SK-N-SH (cell line): ENCODE measurements around the gene CCDC88C. TPM values are rescaled to one million over a fixed set of nuclear protein-coding genes. Genes with fewer than 3 reads are reported as not detected.

Source experiments
- CTCF ChIA-PET: fragments of 300-600, 350-600 bp; formaldehyde crosslinking; extraction: SDS; loops from one replicate; lab custom pipeline; 2021; lab: Yijun Ruan, JAX
- POLR2A ChIA-PET: fragments of 350-600 bp; sonication (Branson Sonifier 250); formaldehyde crosslinking; extraction: SDS; loops from one replicate; lab custom pipeline; 2020; ENCODE audit warnings: antibody characterized with exemption, inconsistent platforms; lab: Yijun Ruan, JAX
- DNase-seq: peaks from one replicate; pipeline ENCODE4 v3.0.0; 2012
- H2AFZ ChIP-seq: fragments of 200-600 bp; sonication (generic); 2 replicates; pipeline ENCODE4 v1.8.1; 2016; ENCODE audit warnings: antibody characterized with exemption, mild to moderate bottlenecking, low read depth
- H3F3A ChIP-seq: fragments of 200-600 bp; sonication (generic); replicated peaks from 2 replicates; pipeline ENCODE3; 2016; ENCODE audit warnings: antibody characterized with exemption, mild to moderate bottlenecking; ENCODE audit not compliant: insufficient read depth
- H3K27ac ChIP-seq, 2 experiments: fragments of 200-500 bp in 1 of 2; fragments of 200-600 bp in 1 of 2; sonication (Bioruptor generic) in 1 of 2; sonication (generic), shearing (Covaris generic) in 1 of 2; 2 replicates each; pipeline versions ENCODE4 v1.5.1 to v1.6.1; 2014 to 2016; ENCODE audit warnings: low read depth in 2 of 2, inconsistent platforms in 1 of 2, low read length in 1 of 2, mild to moderate bottlenecking in 1 of 2, mixed read lengths in 1 of 2
- H3K27me3 ChIP-seq: fragments of 200-600 bp; sonication (generic), shearing (Covaris generic); 2 replicates; pipeline ENCODE4 v1.6.1; 2016; ENCODE audit warnings: mixed run types; ENCODE audit not compliant: insufficient read depth
- H3K36me3 ChIP-seq, 2 experiments: fragments of 200-500 bp in 1 of 2; fragments of 200-600 bp in 1 of 2; sonication (Bioruptor generic) in 1 of 2; sonication (generic) in 1 of 2; replicated peaks in 1 of 2; 2 replicates each; pipeline versions ENCODE3 to v1.5.1; 2014 to 2016; ENCODE audit warnings: low read length in 1 of 2, mild to moderate bottlenecking in 1 of 2; ENCODE audit not compliant: insufficient read depth in 2 of 2, control insufficient read depth in 1 of 2
- H3K4me1 ChIP-seq, 2 experiments: fragments of 200-500 bp in 1 of 2; fragments of 200-600 bp in 1 of 2; sonication (Bioruptor generic) in 1 of 2; sonication (generic), shearing (Covaris generic) in 1 of 2; 2 replicates each; pipeline versions ENCODE4 v1.5.1 to v1.6.1; 2014 to 2016; ENCODE audit warnings: low read depth in 1 of 2, low read length in 1 of 2, mixed run types in 1 of 2; ENCODE audit not compliant: insufficient read depth in 2 of 2, control insufficient read depth in 1 of 2
- H3K4me2 ChIP-seq: fragments of 200-600 bp; sonication (generic), shearing (Covaris generic); 2 replicates; pipeline ENCODE4 v1.6.1; 2017; ENCODE audit warnings: mixed run types
- H3K4me3 ChIP-seq, 2 experiments: fragments of 200-500 bp in 1 of 2; fragments of 200-600 bp in 1 of 2; sonication (Bioruptor generic) in 1 of 2; sonication (generic), shearing (Covaris generic) in 1 of 2; 2 replicates each; pipeline versions ENCODE4 v1.5.1 to v1.8.1; 2014 to 2016; ENCODE audit warnings: low read depth in 2 of 2, inconsistent platforms in 1 of 2, low read length in 1 of 2, mild to moderate bottlenecking in 1 of 2, mixed read lengths in 1 of 2, moderate library complexity in 1 of 2
- H3K79me2 ChIP-seq: fragments of 200-600 bp; sonication (generic); 2 replicates; pipeline ENCODE4 v1.8.1; 2017; ENCODE audit warnings: mild to moderate bottlenecking; ENCODE audit not compliant: insufficient read depth
- H3K9ac ChIP-seq: fragments of 200-600 bp; sonication (generic); 2 replicates; pipeline ENCODE4 v1.6.1; 2017; ENCODE audit warnings: mixed run types
- H3K9me2 ChIP-seq: fragments of 200-600 bp; sonication (generic); 2 replicates; pipeline ENCODE4 v1.6.1; 2017; ENCODE audit warnings: mixed run types
- H3K9me3 ChIP-seq: fragments of 200-600 bp; sonication (generic); 2 replicates; pipeline ENCODE4 v1.6.1; 2017; ENCODE audit warnings: mixed run types, mild to moderate bottlenecking, moderate library complexity
- H4K20me1 ChIP-seq: fragments of 200-600 bp; sonication (generic); 2 replicates; pipeline ENCODE4 v1.6.1; 2017; ENCODE audit warnings: mild to moderate bottlenecking, mixed run types; ENCODE audit not compliant: insufficient read depth
- CHD2 ChIP-seq: fragments of 150-350 bp; IDR thresholded peaks from 2 replicates; pipeline ENCODE4 v1.6.1; 2018; ENCODE audit warnings: low read length; ENCODE audit not compliant: partially characterized antibody
- ELF1 ChIP-seq: IDR thresholded peaks from 2 replicates; pipeline ENCODE4 v1.4.0; 2012
- EP300 ChIP-seq, 2 experiments: IDR thresholded peaks; 2 replicates each; pipeline versions ENCODE4 v1.4.0 to v1.6.1; 2012; ENCODE audit warnings: borderline replicate concordance in 1 of 2, low read depth in 1 of 2, low read length in 1 of 2
- EZH2phosphoT487 ChIP-seq: fragments of 200-600 bp; sonication (generic); IDR thresholded peaks from 2 replicates; pipeline ENCODE4 v1.6.1; 2017; ENCODE audit warnings: low read depth, mixed run types, mild to moderate bottlenecking, antibody characterized with exemption, moderate library complexity, borderline replicate concordance
- FOXM1 ChIP-seq: IDR thresholded peaks from 2 replicates; pipeline ENCODE4 v1.4.0; 2012; ENCODE audit warnings: low read depth, mild to moderate bottlenecking
- JUND ChIP-seq: IDR thresholded peaks from 2 replicates; pipeline ENCODE4 v1.4.0; 2012
- MEF2A ChIP-seq: IDR thresholded peaks from 2 replicates; pipeline ENCODE4 v1.4.0; 2012; ENCODE audit warnings: low read depth, borderline replicate concordance
- MXI1 ChIP-seq: IDR thresholded peaks from 2 replicates; pipeline ENCODE4 v1.6.1; 2012; ENCODE audit warnings: mild to moderate bottlenecking, low read depth, low read length, improper control_type of control experiment
- NFIC ChIP-seq: IDR thresholded peaks from 2 replicates; pipeline ENCODE4 v1.4.0; 2012; ENCODE audit warnings: borderline replicate concordance
- NRF1 ChIP-seq: IDR thresholded peaks from 2 replicates; pipeline ENCODE4 v1.6.1; 2012; ENCODE audit warnings: low read depth, mild to moderate bottlenecking, low read length
- POLR2AphosphoS5 ChIP-seq: IDR thresholded peaks from 2 replicates; pipeline ENCODE4 v1.6.1; 2012; ENCODE audit warnings: low read depth, low read length
- RCOR1 ChIP-seq: fragments of 150-350 bp; IDR thresholded peaks from 2 replicates; pipeline ENCODE4 v1.6.1; 2017; ENCODE audit warnings: antibody characterized with exemption, low read length
- RFX5 ChIP-seq: IDR thresholded peaks from 2 replicates; pipeline ENCODE4 v1.6.1; 2012; ENCODE audit warnings: mild to moderate bottlenecking, improper control_type of control experiment, low read length
- RXRA ChIP-seq: IDR thresholded peaks from 2 replicates; pipeline ENCODE4 v1.4.0; 2012; ENCODE audit warnings: low read depth, mild to moderate bottlenecking, borderline replicate concordance
- TAF1 ChIP-seq: IDR thresholded peaks from 2 replicates; pipeline ENCODE4 v1.6.1; 2012; ENCODE audit warnings: low read depth, mild to moderate bottlenecking, low read length, moderate library complexity, borderline replicate concordance
- TCF12 ChIP-seq: IDR thresholded peaks from 2 replicates; pipeline ENCODE4 v1.4.0; 2012
- TEAD4 ChIP-seq: IDR thresholded peaks from 2 replicates; pipeline ENCODE4 v1.4.0; 2012; ENCODE audit warnings: mild to moderate bottlenecking, borderline replicate concordance; ENCODE audit not compliant: insufficient read depth
- YY1 ChIP-seq: IDR thresholded peaks from 2 replicates; pipeline ENCODE4 v1.4.0; 2012; ENCODE audit warnings: low read depth, mild to moderate bottlenecking
- WGBS: methylation state at CpG from one replicate; pipeline ENCODE4 v1.1.6; 2017; ENCODE audit warnings: low lambda C conversion rate; 5-methylcytosine and 5-hydroxymethylcytosine counted together
- polyA plus RNA-seq, 3 experiments: library from polyadenylated mRNA; depleted of rRNA; stranded (reverse); fragments of >200 nt; gene quantifications; 2 replicates each; pipeline ENCODE4 v1.2.3, GENCODE V29; 2012
- TF ChIP-seq, protein P1 (sequence below): fragments of 150-350 bp; IDR thresholded peaks from 2 replicates; pipeline ENCODE4 v1.6.1; 2017; ENCODE audit warnings: antibody characterized with exemption, low read length, low read depth, borderline replicate concordance
- TF ChIP-seq, protein P2 (sequence below): fragments of 200-600 bp; sonication (generic); IDR thresholded peaks from 2 replicates; pipeline ENCODE4 v1.6.1; 2017; ENCODE audit warnings: antibody characterized with exemption, mild to moderate bottlenecking, moderate library complexity
- TF ChIP-seq, protein P3 (sequence below): fragments of 150-350 bp; IDR thresholded peaks from 2 replicates; pipeline ENCODE4 v1.6.1; 2016; ENCODE audit warnings: mild to moderate bottlenecking, low read depth, low read length
- TF ChIP-seq, protein P4 (sequence below): IDR thresholded peaks from 2 replicates; pipeline ENCODE4; 2012

CCDC88C gene
- polyA plus RNA-seq, 1 of the 3 experiments (the other 2 are of a cell fraction), result 0.39 TPM

DNA sequence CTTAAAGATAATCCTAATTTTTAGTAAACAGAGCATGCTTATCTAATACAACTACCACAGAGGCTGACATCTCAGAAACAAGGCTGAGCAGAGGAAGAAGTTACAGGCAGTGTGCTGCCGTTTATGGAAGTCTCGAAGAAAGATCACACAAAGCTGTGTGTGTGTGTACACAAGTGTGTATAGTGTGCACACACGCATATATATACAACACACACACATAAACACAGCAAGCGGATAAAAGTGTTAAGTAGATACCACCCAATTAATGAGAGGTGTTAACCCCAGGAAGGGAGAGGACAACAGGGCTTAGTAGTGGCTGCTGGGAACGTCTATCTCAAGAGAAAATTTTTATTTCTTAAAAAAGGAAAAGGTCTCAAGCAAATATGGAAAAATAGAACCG is 15.3 kb downstream of the CCDC88C start:
- peaks cover 5% of the 10 kb centered on the region; the same call in 1 of the 2 replicates for H3K27me3 ChIP-seq
- H3K9ac ChIP-seq, result no peak overlapping the region
- no peaks in the 10 kb centered on the region for H3K9me3 ChIP-seq
- H3K4me2 ChIP-seq, result no peak overlapping the region
- WGBS, result 71% methylated on average over 6 of the region's 6 CpGs
- peaks cover 0 to 31% of the 10 kb centered on the region in 2 experiments; a peak in 1 of 4 replicates for H3K4me1 ChIP-seq
- TF ChIP-seq RCOR1, result no peak
- no peak for TF ChIP-seq MEF2A
- TF ChIP-seq NFIC, result no peak
- no peak for TF ChIP-seq NRF1
- TF ChIP-seq, protein P1, sequence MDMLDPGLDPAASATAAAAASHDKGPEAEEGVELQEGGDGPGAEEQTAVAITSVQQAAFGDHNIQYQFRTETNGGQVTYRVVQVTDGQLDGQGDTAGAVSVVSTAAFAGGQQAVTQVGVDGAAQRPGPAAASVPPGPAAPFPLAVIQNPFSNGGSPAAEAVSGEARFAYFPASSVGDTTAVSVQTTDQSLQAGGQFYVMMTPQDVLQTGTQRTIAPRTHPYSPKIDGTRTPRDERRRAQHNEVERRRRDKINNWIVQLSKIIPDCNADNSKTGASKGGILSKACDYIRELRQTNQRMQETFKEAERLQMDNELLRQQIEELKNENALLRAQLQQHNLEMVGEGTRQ, result no peak
- no peak for TF ChIP-seq CHD2
- no peak for TF ChIP-seq JUND
- no peak for TF ChIP-seq TCF12
- no peak for TF ChIP-seq YY1
- TF ChIP-seq MXI1, result no peak
- TF ChIP-seq, protein P2, sequence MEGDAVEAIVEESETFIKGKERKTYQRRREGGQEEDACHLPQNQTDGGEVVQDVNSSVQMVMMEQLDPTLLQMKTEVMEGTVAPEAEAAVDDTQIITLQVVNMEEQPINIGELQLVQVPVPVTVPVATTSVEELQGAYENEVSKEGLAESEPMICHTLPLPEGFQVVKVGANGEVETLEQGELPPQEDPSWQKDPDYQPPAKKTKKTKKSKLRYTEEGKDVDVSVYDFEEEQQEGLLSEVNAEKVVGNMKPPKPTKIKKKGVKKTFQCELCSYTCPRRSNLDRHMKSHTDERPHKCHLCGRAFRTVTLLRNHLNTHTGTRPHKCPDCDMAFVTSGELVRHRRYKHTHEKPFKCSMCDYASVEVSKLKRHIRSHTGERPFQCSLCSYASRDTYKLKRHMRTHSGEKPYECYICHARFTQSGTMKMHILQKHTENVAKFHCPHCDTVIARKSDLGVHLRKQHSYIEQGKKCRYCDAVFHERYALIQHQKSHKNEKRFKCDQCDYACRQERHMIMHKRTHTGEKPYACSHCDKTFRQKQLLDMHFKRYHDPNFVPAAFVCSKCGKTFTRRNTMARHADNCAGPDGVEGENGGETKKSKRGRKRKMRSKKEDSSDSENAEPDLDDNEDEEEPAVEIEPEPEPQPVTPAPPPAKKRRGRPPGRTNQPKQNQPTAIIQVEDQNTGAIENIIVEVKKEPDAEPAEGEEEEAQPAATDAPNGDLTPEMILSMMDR, result no peak
- no peak for TF ChIP-seq ELF1
- TF ChIP-seq EP300 (IDR thresholded peaks at IDR 0.05; ENCODE audit: borderline replicate concordance in 1 of 2, low read depth in 1 of 2, low read length in 1 of 2), result no peak
- TF ChIP-seq TEAD4, result no peak
- no peak for TF ChIP-seq POLR2AphosphoS5
- TF ChIP-seq TAF1, result no peak
- TF ChIP-seq RXRA, result no peak
- no peaks in the 10 kb centered on the region for H3F3A ChIP-seq
- no peak for DNase-seq
- H2AFZ ChIP-seq, result no peak overlapping the region
- no peak overlapping the region for H3K4me3 ChIP-seq
- ChIA-PET POLR2A (interaction anchor here (0.6 kb wide), 1 partner anchor 77 kb away, joined by 3 read pairs; no protein-coding TSS in a partner anchor), CTCF (interaction anchor here (0.7 to 2.9 kb wide), 2 partner anchors 18 to 500 kb away, joined by 3 to 7 read pairs; no protein-coding TSS in a partner anchor)
- no peaks in the 10 kb centered on the region for H3K9me2 ChIP-seq
- no peak overlapping the region for H3K27ac ChIP-seq
- no peaks in the 10 kb centered on the region for H4K20me1 ChIP-seq
- no peaks in the 10 kb centered on the region for H3K79me2 ChIP-seq
- no peaks in the 10 kb centered on the region for H3K36me3 ChIP-seq

DNA sequence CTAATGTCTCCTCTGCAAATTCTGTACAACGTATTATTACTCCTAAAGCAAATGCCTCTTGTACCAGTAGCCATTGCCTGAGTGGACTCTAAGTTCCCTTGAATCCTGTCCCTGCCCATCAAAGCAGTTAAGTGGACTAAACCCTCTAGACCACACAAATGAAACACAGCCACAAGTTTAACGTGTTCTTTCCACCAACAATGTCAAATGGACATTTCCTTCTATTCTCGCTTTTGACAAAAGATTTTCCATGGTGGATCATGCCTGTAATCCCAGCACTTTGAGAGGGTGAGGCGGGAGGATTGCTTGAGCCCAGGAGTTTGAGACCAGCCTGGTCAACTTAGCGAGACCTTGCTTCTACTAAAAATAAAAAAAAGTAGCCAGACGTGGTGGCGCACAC is 15.9 kb downstream of the CCDC88C start:
- Histone ChIP-seq H3K9me2 (no peaks in the 10 kb centered on the region), H3F3A (no peaks in the 10 kb centered on the region), H3K79me2 (no peaks in the 10 kb centered on the region), H3K4me3 (no peak overlapping the region), H3K27ac (no peak overlapping the region), H4K20me1 (no peaks in the 10 kb centered on the region), H3K36me3 (no peaks in the 10 kb centered on the region), H3K27me3 (peaks cover 8% of the 10 kb centered on the region; the same call in 1 of the 2 replicates), H3K4me1 (peaks cover 0 to 36% of the 10 kb centered on the region in 2 experiments; a peak in 1 of 4 replicates), H3K4me2 (no peak overlapping the region), H3K9ac (no peak overlapping the region), H2AFZ (no peak overlapping the region), H3K9me3 (no peaks in the 10 kb centered on the region)
- CTCF ChIA-PET, result interaction anchor here (0.7 to 1.0 kb wide), 2 partner anchors 12 to 27 kb away, joined by 3 read pairs; no protein-coding TSS in a partner anchor
- WGBS, result 74% methylated on average over 7 of the region's 7 CpGs
- TF ChIP-seq RCOR1 (no peak), JUND (no peak), RFX5 (no peak), FOXM1 (no peak), YY1 (no peak), TEAD4 (no peak), EZH2phosphoT487 (no peak), NRF1 (no peak), MXI1 (no peak), POLR2AphosphoS5 (no peak), ELF1 (no peak)
- TF ChIP-seq, protein P1, result no peak
- TF ChIP-seq, protein P3, sequence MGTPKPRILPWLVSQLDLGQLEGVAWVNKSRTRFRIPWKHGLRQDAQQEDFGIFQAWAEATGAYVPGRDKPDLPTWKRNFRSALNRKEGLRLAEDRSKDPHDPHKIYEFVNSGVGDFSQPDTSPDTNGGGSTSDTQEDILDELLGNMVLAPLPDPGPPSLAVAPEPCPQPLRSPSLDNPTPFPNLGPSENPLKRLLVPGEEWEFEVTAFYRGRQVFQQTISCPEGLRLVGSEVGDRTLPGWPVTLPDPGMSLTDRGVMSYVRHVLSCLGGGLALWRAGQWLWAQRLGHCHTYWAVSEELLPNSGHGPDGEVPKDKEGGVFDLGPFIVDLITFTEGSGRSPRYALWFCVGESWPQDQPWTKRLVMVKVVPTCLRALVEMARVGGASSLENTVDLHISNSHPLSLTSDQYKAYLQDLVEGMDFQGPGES, result no peak
- TF ChIP-seq, protein P4, sequence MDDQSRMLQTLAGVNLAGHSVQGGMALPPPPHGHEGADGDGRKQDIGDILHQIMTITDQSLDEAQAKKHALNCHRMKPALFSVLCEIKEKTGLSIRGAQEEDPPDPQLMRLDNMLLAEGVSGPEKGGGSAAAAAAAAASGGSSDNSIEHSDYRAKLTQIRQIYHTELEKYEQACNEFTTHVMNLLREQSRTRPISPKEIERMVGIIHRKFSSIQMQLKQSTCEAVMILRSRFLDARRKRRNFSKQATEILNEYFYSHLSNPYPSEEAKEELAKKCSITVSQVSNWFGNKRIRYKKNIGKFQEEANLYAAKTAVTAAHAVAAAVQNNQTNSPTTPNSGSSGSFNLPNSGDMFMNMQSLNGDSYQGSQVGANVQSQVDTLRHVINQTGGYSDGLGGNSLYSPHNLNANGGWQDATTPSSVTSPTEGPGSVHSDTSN, result no peak
- POLR2A ChIA-PET, result no interaction called here
- no peak for DNase-seq
